ENCODE data around the gene ASS1. TPM values are rescaled to one million over a fixed set of nuclear protein-coding genes. Genes with fewer than 3 reads are reported as not detected.

ASS1 gene
- total RNA-seq, 1 experiment from 2014 or later, result 299 TPM

DNA sequence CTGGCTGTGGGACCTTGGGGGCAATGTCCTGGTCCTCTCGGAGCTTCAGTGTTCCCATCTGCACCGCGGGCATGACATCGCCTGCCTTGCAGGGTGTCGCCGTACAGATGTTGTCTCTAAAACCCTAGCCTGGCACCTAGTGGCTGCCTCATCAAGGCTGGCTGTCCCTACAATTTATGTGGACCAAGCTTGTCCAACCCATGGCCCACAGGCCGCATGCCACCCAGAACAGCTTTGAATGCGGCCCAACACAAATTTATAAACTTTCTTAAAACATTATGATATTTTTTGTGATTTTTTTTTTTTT, 18.3 kb upstream of the ASS1 start:
- H3K4me1 Mint-ChIP-seq (ENCODE audit: insufficient read depth, unreplicated experiment), result peaks cover 8% of the 10 kb centered on the region
- peaks cover 7% of the 10 kb centered on the region for H3K9me3 Mint-ChIP-seq (ENCODE audit: unreplicated experiment)
- ChIA-PET CTCF (interaction anchor here (1.0 to 2.3 kb wide), 2 partner anchors 190 to 256 kb away, joined by 3 to 8 read pairs; no protein-coding TSS in a partner anchor), POLR2A (interaction anchor here (1.0 to 2.4 kb wide), 5 partner anchors 10 to 267 kb away, joined by 3 to 12 read pairs (median 6); partner anchors contain the start of gene EXOSC2)
- H3K27ac Mint-ChIP-seq (ENCODE audit: low read depth, unreplicated experiment), result peak overlapping the region; percentile 62
- DNase-seq (ENCODE audit: unreplicated experiment), result no peak
- intact Hi-C loops (cut with micrococcal nuclease), result no loop called here
- TF ChIP-seq, protein P1, sequence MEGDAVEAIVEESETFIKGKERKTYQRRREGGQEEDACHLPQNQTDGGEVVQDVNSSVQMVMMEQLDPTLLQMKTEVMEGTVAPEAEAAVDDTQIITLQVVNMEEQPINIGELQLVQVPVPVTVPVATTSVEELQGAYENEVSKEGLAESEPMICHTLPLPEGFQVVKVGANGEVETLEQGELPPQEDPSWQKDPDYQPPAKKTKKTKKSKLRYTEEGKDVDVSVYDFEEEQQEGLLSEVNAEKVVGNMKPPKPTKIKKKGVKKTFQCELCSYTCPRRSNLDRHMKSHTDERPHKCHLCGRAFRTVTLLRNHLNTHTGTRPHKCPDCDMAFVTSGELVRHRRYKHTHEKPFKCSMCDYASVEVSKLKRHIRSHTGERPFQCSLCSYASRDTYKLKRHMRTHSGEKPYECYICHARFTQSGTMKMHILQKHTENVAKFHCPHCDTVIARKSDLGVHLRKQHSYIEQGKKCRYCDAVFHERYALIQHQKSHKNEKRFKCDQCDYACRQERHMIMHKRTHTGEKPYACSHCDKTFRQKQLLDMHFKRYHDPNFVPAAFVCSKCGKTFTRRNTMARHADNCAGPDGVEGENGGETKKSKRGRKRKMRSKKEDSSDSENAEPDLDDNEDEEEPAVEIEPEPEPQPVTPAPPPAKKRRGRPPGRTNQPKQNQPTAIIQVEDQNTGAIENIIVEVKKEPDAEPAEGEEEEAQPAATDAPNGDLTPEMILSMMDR (IDR thresholded peaks at IDR 0.05; ENCODE audit: unreplicated experiment), result no peak
- no peaks in the 10 kb centered on the region for H3K27me3 Mint-ChIP-seq (ENCODE audit: insufficient read depth, unreplicated experiment)
- H3K36me3 Mint-ChIP-seq (ENCODE audit: insufficient read depth, unreplicated experiment), result peaks cover 5% of the 10 kb centered on the region
- H3K4me3 Mint-ChIP-seq (ENCODE audit: unreplicated experiment), result no peak overlapping the region
- no TSS peak for BruUV-seq (replicated peaks)

DNA sequence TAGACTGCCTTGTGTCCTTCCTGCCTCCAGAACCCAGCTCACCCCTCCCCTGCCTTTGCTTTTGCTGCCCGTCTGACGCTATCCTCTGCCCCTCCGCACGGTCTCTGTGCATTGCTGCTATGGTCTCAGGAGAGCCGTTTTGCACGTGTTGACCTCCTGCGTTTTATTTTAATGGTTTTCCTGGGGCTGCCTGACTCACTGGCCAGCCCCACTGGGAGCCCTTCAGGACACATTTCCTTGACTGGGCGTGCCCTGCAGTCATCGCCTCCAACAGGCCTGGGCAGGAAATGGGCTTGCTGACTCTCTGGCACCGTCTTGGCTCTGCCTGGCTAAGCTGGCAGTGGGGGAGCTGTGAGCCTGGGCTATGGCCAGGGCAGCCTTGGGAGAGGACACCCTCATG, 17.9 kb upstream of the ASS1 start:
- ChIA-PET POLR2A (interaction anchor here (1.0 to 2.4 kb wide), 7 partner anchors 10 to 266 kb away, joined by 3 to 12 read pairs (median 6); partner anchors contain the start of gene EXOSC2), CTCF (interaction anchor here (1.0 to 2.3 kb wide), 3 partner anchors 183 to 255 kb away, joined by 3 to 8 read pairs (median 3); no protein-coding TSS in a partner anchor)
- BruUV-seq (replicated peaks), result no TSS peak

DNA sequence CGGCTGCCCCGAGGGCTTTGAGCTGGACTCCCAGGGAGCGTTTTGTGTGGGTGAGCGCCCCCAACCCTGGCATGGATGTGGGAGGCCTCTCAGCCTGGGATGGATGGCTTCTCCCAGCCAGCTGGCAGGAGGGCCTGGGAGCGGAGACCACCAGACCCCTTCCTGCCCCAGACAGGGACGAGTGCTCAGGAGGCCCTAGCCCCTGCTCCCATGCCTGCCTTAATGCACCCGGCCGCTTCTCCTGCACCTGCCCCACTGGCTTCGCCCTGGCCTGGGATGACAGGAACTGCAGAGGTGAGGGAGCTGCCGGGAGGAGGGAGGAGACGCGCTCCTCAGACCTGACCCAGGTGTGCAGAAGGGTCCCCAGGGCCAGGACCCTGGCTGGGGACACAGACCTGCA, 17.4 kb upstream of the ASS1 start:
- peak overlapping the region; percentile 62 for H3K27ac Mint-ChIP-seq (ENCODE audit: low read depth, unreplicated experiment)
- TF ChIP-seq, protein P1 (IDR thresholded peaks at IDR 0.05; ENCODE audit: unreplicated experiment), result no peak
- intact Hi-C loops (cut with micrococcal nuclease), result no loop called here
- CTCF ChIA-PET, result interaction anchor here (0.6 to 2.3 kb wide), 5 partner anchors 10 to 283 kb away, joined by 3 to 8 read pairs (median 3); no protein-coding TSS in a partner anchor
- H3K36me3 Mint-ChIP-seq (ENCODE audit: insufficient read depth, unreplicated experiment), result peaks cover 5% of the 10 kb centered on the region
- POLR2A ChIA-PET, result interaction anchor here (0.6 to 2.4 kb wide), 8 partner anchors 9 to 291 kb away, joined by 3 to 12 read pairs (median 6); partner anchors contain the start of gene EXOSC2
- DNase-seq (ENCODE audit: unreplicated experiment), result no peak
- H3K27me3 Mint-ChIP-seq (ENCODE audit: insufficient read depth, unreplicated experiment), result no peaks in the 10 kb centered on the region
- no peak overlapping the region for H3K4me3 Mint-ChIP-seq (ENCODE audit: unreplicated experiment)
- BruUV-seq (replicated peaks), result no TSS peak
- H3K4me1 Mint-ChIP-seq (ENCODE audit: insufficient read depth, unreplicated experiment), result peaks cover 11% of the 10 kb centered on the region
- peaks cover 7% of the 10 kb centered on the region for H3K9me3 Mint-ChIP-seq (ENCODE audit: unreplicated experiment)

More for the DNA sequence above, 17.9 kb upstream of the ASS1 start:
- Mint-ChIP-seq H3K27ac (ENCODE audit: low read depth, unreplicated experiment) (peak overlapping the region; percentile 62), H3K27me3 (ENCODE audit: insufficient read depth, unreplicated experiment) (no peaks in the 10 kb centered on the region), H3K4me1 (ENCODE audit: insufficient read depth, unreplicated experiment) (peaks cover 8% of the 10 kb centered on the region), H3K36me3 (ENCODE audit: insufficient read depth, unreplicated experiment) (peaks cover 5% of the 10 kb centered on the region), H3K9me3 (ENCODE audit: unreplicated experiment) (peaks cover 7% of the 10 kb centered on the region), H3K4me3 (ENCODE audit: unreplicated experiment) (no peak overlapping the region)
- DNase-seq (ENCODE audit: unreplicated experiment), result peak; percentile 96
- TF ChIP-seq, protein P1 (IDR thresholded peaks at IDR 0.05; ENCODE audit: unreplicated experiment), result no peak
- intact Hi-C loops (cut with micrococcal nuclease), result no loop called here

DNA sequence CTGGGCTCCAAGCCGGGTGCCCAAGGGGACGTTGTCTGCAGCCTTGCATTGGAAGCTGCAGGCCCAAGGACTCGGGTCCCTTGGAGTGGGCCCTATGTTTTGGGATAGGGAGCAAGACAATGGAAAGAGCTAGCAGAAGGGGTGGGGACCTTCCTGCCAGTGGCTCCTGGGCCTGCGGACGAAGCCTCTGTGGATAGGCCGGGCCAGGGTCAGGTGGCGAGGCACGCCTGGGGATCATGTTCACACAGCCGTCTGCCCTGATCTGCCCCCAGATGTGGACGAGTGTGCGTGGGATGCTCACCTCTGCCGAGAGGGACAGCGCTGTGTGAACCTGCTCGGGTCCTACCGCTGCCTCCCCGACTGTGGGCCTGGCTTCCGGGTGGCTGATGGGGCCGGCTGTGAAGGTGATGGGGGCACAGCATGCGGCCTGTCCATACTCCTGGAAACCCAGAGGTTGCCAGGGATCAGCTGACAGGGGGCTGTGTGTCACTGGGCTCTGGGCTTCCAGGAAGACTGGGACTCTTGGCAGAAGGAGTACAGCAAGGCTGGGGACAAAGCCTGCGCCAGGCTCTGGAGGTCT, 16.6 kb upstream of the ASS1 start:
- intact Hi-C loops (cut with micrococcal nuclease), result no loop called here
- ChIA-PET CTCF (interaction anchor here (0.6 to 1.0 kb wide), 6 partner anchors 9 to 282 kb away, joined by 3 read pairs; no protein-coding TSS in a partner anchor), POLR2A (interaction anchor here (1.7 to 2.4 kb wide), 2 partner anchors 18 to 262 kb away, joined by 6 to 12 read pairs; no protein-coding TSS in a partner anchor)
- no TSS peak for BruUV-seq (replicated peaks)
- no peaks in the 10 kb centered on the region for H3K27me3 Mint-ChIP-seq (ENCODE audit: insufficient read depth, unreplicated experiment)
- TF ChIP-seq, protein P1 (IDR thresholded peaks at IDR 0.05; ENCODE audit: unreplicated experiment), result no peak
- peaks cover 16% of the 10 kb centered on the region for H3K4me1 Mint-ChIP-seq (ENCODE audit: insufficient read depth, unreplicated experiment)
- no peak overlapping the region for H3K27ac Mint-ChIP-seq (ENCODE audit: low read depth, unreplicated experiment)
- peaks cover 5% of the 10 kb centered on the region for H3K36me3 Mint-ChIP-seq (ENCODE audit: insufficient read depth, unreplicated experiment)
- no peak overlapping the region for H3K4me3 Mint-ChIP-seq (ENCODE audit: unreplicated experiment)
- DNase-seq (ENCODE audit: unreplicated experiment), result no peak
- peaks cover 7% of the 10 kb centered on the region for H3K9me3 Mint-ChIP-seq (ENCODE audit: unreplicated experiment)

Measured in MCF 10A (cell line).